A549 (cell line): Measurements from ENCODE around the gene SH3BP5. TPM values are rescaled to one million over a fixed set of nuclear protein-coding genes. Genes with fewer than 3 reads are reported as not detected.

ENCODE experiments used
- CBX2 ChIP-seq: fragments of 200-600 bp; sonication (generic); IDR thresholded peaks from 2 replicates; pipeline ENCODE4 v1.6.1; 2016; ENCODE audit warnings: low read depth, mild to moderate bottlenecking, borderline replicate concordance
- CHD2 ChIP-seq: fragments of 150-350 bp; IDR thresholded peaks from 2 replicates; pipeline ENCODE4 v1.6.1; 2014; ENCODE audit warnings: low read length; ENCODE audit not compliant: partially characterized antibody
- EP300 ChIP-seq, 2 experiments: fragments of >200 bp; sonication (Bioruptor Twin); formaldehyde crosslinking; IDR thresholded peaks; 2 replicates in 1 of 2; 3 replicates in 1 of 2; pipeline ENCODE4 v1.6.1; 2016 to 2017
- FOSB ChIP-seq: fragments of 250-450 bp; sonication (Bioruptor Pico); IDR thresholded peaks from 2 replicates; pipeline ENCODE4 v1.5.0; 2020; ENCODE audit warnings: mild to moderate bottlenecking, moderate library complexity
- FOSL2 ChIP-seq, 2 experiments: fragments of 450-650 bp in 1 of 2; fragments of >200 bp in 1 of 2; sonication (Bioruptor Twin) in 1 of 2; formaldehyde crosslinking; IDR thresholded peaks; 2 replicates each; pipeline versions ENCODE4 v1.5.0 to v1.6.1; 2016 to 2020; ENCODE audit warnings: mild to moderate bottlenecking in 1 of 2, moderate library complexity in 1 of 2
- GATA3 ChIP-seq: IDR thresholded peaks from 2 replicates; pipeline ENCODE4 v1.6.1; 2012; ENCODE audit warnings: borderline replicate concordance
- HDAC2 ChIP-seq: fragments of 200-600 bp; sonication (generic); IDR thresholded peaks from 2 replicates; pipeline ENCODE4 v1.6.1; 2016
- HEYL ChIP-seq: fragments of 250-450 bp; sonication (Bioruptor Pico); IDR thresholded peaks from 2 replicates; pipeline ENCODE4 v1.8.0; 2021; ENCODE audit warnings: mild to moderate bottlenecking, moderate library complexity
- HOXB5 ChIP-seq: fragments of 250-450 bp; sonication (Bioruptor Pico); IDR thresholded peaks from 2 replicates; pipeline ENCODE4 v1.5.0; 2020; ENCODE audit warnings: mild to moderate bottlenecking, moderate library complexity
- KDM1A ChIP-seq: fragments of 200-600 bp; sonication (generic); IDR thresholded peaks from 2 replicates; pipeline ENCODE4 v1.6.1; 2016; ENCODE audit warnings: low read depth, mild to moderate bottlenecking
- KDM5A ChIP-seq: fragments of 200-600 bp; sonication (generic); IDR thresholded peaks from 2 replicates; pipeline ENCODE4 v1.6.1; 2016; ENCODE audit warnings: antibody characterized with exemption, mild to moderate bottlenecking
- MAFK ChIP-seq: fragments of 450-650 bp; IDR thresholded peaks from 2 replicates; pipeline ENCODE4 v1.6.1; 2014; ENCODE audit not compliant: partially characterized antibody
- MAZ ChIP-seq: fragments of 150-350 bp; IDR thresholded peaks from 2 replicates; pipeline ENCODE4 v1.6.1; 2014; ENCODE audit warnings: antibody characterized with exemption, low read depth, low read length, borderline replicate concordance
- NFE2L2 ChIP-seq: fragments of 150-350 bp; conservative IDR thresholded peaks from 2 replicates; pipeline ENCODE4 v1.6.1; 2014; ENCODE audit warnings: low read length
- NPAS2 ChIP-seq: fragments of 250-450 bp; sonication (Bioruptor Pico); IDR thresholded peaks from 2 replicates; pipeline ENCODE4 v1.8.0; 2022; ENCODE audit warnings: mild to moderate bottlenecking, moderate library complexity, borderline replicate concordance
- NR3C1 ChIP-seq: fragments of >200 bp; sonication (Bioruptor Twin); formaldehyde crosslinking; IDR thresholded peaks from 3 replicates; pipeline ENCODE4 v1.6.1; 2017
- PHF8 ChIP-seq: fragments of 200-600 bp; sonication (generic); IDR thresholded peaks from 2 replicates; pipeline ENCODE4 v1.6.1; 2016; ENCODE audit warnings: low read depth, mild to moderate bottlenecking, antibody characterized with exemption, moderate library complexity, borderline replicate concordance
- POLR2A ChIP-seq: IDR thresholded peaks from 2 replicates; pipeline ENCODE4 v1.6.1; 2012; ENCODE audit warnings: mild to moderate bottlenecking, low read length
- POLR2AphosphoS2 ChIP-seq: conservative IDR thresholded peaks from 2 replicates; pipeline ENCODE4 v1.6.1; 2012; ENCODE audit warnings: low read length, improper control_type of control experiment, inconsistent platforms
- RAD21 ChIP-seq, 2 experiments: fragments of >200 bp in 1 of 2; sonication (Bioruptor Twin) in 1 of 2; formaldehyde crosslinking in 1 of 2; IDR thresholded peaks in 1 of 2; conservative IDR thresholded peaks in 1 of 2; 2 replicates in 1 of 2; 3 replicates in 1 of 2; pipeline ENCODE4 v1.6.1; 2012 to 2018; ENCODE audit warnings: inconsistent platforms in 1 of 2
- RNF2 ChIP-seq: fragments of 200-600 bp; sonication (generic); IDR thresholded peaks from 2 replicates; pipeline ENCODE4 v1.6.1; 2016; ENCODE audit warnings: low read depth, mild to moderate bottlenecking, antibody characterized with exemption, moderate library complexity, borderline replicate concordance
- SMC3 ChIP-seq: fragments of >200 bp; sonication (Bioruptor Twin); formaldehyde crosslinking; IDR thresholded peaks from 3 replicates; pipeline ENCODE4 v1.6.1; 2018; ENCODE audit warnings: inconsistent platforms
- ZC3H11A ChIP-seq: fragments of 450-650 bp; IDR thresholded peaks from 2 replicates; pipeline ENCODE4 v1.6.1; 2014; ENCODE audit warnings: antibody characterized with exemption, mild to moderate bottlenecking
- ZFP36 ChIP-seq: fragments of 450-650 bp; IDR thresholded peaks from 2 replicates; pipeline ENCODE4 v1.6.1; 2014; ENCODE audit warnings: borderline replicate concordance; ENCODE audit not compliant: partially characterized antibody
- ZNF302 ChIP-seq: fragments of 250-450 bp; sonication (Bioruptor Pico); IDR thresholded peaks from 2 replicates; pipeline ENCODE4 v1.9.0; 2021; ENCODE audit warnings: inconsistent platforms, mild to moderate bottlenecking, moderate library complexity
- polyA plus RNA-seq, 4 experiments: library from polyadenylated mRNA; depleted of rRNA in 3 of 4; stranded (reverse); fragments of >200 nt; fragmentation: RNase III in 1 of 4; extraction: RNeasy Plus Mini Kit Qiagen cat#74134 plus additional on column Dnase treatment in 1 of 4; gene quantifications; 2 replicates in 3 of 4; 3 replicates in 1 of 4; pipeline ENCODE4 v1.2.3, GENCODE V29; 2011 to 2017
- TF ChIP-seq, protein P1 (sequence below): IDR thresholded peaks from 2 replicates; pipeline ENCODE4 v1.6.1; 2012
- TF ChIP-seq, protein P2 (sequence below): fragments of >200 bp; sonication (Bioruptor Twin); formaldehyde crosslinking; IDR thresholded peaks from 2 replicates; pipeline ENCODE4 v1.6.1; 2016
- TF ChIP-seq, protein P3 (sequence below): fragments of 250-450 bp; sonication (Bioruptor Pico); IDR thresholded peaks from 2 replicates; pipeline ENCODE4 v1.5.0; 2020; ENCODE audit warnings: low read depth, mild to moderate bottlenecking, moderate library complexity
- TF ChIP-seq, protein P4 (sequence below): fragments of 450-650 bp; IDR thresholded peaks from 2 replicates; pipeline ENCODE4 v1.6.1; 2014; ENCODE audit warnings: antibody characterized with exemption
- TF ChIP-seq, protein P5 (sequence below): fragments of 150-350 bp; IDR thresholded peaks from 2 replicates; pipeline ENCODE4 v1.6.1; 2014; ENCODE audit warnings: low read depth, mild to moderate bottlenecking, low read length
- TF ChIP-seq, protein P6 (sequence below): fragments of 200-600 bp; sonication (generic); IDR thresholded peaks from 2 replicates; pipeline ENCODE4 v1.6.1; 2016; ENCODE audit warnings: antibody characterized with exemption, mild to moderate bottlenecking, moderate library complexity

SH3BP5 gene
- polyA plus RNA-seq, 2 of the 4 experiments (the other 2 are of a cell fraction), result 10.9 to 16.0 TPM

DNA sequence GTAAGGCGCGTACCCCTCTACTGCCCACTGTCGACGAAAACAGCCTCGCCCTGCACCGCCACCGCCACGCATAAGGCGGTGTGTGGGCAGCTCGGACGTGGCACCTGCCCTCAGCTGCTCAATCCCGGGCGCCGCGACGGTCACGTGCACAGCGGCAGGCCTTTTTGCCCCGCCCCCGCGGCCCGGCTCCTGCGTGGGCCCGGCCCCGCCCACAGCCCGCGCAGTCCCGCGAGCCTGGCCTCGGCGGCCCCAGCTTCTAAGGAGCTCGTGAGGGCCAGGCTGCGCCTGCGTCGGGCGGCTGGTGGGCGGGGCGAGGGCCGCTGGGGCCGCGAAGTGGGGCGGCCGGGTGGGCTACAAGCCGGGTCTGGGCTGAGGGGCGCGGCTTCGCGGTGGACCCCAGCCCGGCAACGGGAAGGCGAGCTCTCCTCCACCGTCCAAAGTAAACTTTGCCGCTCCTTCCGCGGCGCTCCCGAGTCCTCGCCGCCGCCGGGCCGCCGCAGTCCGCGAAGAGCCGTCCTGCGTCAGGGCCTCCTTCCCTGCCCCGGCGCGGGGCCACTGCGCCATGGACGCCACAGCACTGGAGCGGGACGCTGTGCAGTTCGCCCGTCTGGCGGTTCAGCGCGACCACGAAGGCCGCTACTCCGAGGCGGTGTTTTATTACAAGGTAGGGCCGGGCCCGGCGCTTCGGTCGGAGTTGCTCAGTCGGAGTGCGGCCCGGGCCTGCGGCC, 126.3 kb downstream of the SH3BP5 start, which contains the start of gene CAPN7 (continued):
- no peak for TF ChIP-seq POLR2AphosphoS2
- TF ChIP-seq, protein P1, sequence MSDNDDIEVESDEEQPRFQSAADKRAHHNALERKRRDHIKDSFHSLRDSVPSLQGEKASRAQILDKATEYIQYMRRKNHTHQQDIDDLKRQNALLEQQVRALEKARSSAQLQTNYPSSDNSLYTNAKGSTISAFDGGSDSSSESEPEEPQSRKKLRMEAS, result peak; percentile 91
- TF ChIP-seq FOSL2 (IDR thresholded peaks at IDR 0.05), result no peak
- no peak for TF ChIP-seq FOSL2 (CRISPR knock-in tag; IDR thresholded peaks at IDR 0.05)
- TF ChIP-seq ZNF302 (CRISPR knock-in tag), result no peak
- TF ChIP-seq MAZ, result no peak
- no peak for TF ChIP-seq HDAC2
- TF ChIP-seq GATA3, result no peak
- TF ChIP-seq MAFK, result no peak
- TF ChIP-seq NPAS2 (CRISPR knock-in tag), result peak; percentile 78; the same call in 1 of the 2 replicates
- TF ChIP-seq, protein P2, sequence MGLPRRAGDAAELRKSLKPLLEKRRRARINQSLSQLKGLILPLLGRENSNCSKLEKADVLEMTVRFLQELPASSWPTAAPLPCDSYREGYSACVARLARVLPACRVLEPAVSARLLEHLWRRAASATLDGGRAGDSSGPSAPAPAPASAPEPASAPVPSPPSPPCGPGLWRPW, result no peak
- TF ChIP-seq KDM5A, result no peak
- TF ChIP-seq, protein P3, sequence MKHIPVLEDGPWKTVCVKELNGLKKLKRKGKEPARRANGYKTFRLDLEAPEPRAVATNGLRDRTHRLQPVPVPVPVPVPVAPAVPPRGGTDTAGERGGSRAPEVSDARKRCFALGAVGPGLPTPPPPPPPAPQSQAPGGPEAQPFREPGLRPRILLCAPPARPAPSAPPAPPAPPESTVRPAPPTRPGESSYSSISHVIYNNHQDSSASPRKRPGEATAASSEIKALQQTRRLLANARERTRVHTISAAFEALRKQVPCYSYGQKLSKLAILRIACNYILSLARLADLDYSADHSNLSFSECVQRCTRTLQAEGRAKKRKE (CRISPR knock-in tag), result no peak
- TF ChIP-seq PHF8, result peak; percentile 96
- peak; percentile 21; the same call in 1 of the 3 replicates for TF ChIP-seq SMC3
- no peak for TF ChIP-seq ZFP36
- no peak for TF ChIP-seq NFE2L2
- no peak for TF ChIP-seq CBX2
- TF ChIP-seq HEYL, result no peak
- TF ChIP-seq, protein P4, sequence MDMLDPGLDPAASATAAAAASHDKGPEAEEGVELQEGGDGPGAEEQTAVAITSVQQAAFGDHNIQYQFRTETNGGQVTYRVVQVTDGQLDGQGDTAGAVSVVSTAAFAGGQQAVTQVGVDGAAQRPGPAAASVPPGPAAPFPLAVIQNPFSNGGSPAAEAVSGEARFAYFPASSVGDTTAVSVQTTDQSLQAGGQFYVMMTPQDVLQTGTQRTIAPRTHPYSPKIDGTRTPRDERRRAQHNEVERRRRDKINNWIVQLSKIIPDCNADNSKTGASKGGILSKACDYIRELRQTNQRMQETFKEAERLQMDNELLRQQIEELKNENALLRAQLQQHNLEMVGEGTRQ, result peak; percentile 91
- TF ChIP-seq RAD21 (conservative IDR thresholded peaks at IDR 0.05 in 1 of 2, IDR thresholded peaks at IDR 0.05 in 1 of 2), result no peak
- TF ChIP-seq ZC3H11A, result no peak
- peak; percentile 79 for TF ChIP-seq CHD2
- TF ChIP-seq HOXB5 (CRISPR knock-in tag), result no peak
- no peak for TF ChIP-seq FOSB
- no peak for TF ChIP-seq KDM1A
- peak; percentile 83 for TF ChIP-seq POLR2A
- TF ChIP-seq RNF2, result no peak
- TF ChIP-seq NR3C1, result no peak
- TF ChIP-seq EP300 (IDR thresholded peaks at IDR 0.05), result no peak
- TF ChIP-seq, protein P5, sequence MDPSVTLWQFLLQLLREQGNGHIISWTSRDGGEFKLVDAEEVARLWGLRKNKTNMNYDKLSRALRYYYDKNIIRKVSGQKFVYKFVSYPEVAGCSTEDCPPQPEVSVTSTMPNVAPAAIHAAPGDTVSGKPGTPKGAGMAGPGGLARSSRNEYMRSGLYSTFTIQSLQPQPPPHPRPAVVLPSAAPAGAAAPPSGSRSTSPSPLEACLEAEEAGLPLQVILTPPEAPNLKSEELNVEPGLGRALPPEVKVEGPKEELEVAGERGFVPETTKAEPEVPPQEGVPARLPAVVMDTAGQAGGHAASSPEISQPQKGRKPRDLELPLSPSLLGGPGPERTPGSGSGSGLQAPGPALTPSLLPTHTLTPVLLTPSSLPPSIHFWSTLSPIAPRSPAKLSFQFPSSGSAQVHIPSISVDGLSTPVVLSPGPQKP, result no peak
- TF ChIP-seq, protein P6, sequence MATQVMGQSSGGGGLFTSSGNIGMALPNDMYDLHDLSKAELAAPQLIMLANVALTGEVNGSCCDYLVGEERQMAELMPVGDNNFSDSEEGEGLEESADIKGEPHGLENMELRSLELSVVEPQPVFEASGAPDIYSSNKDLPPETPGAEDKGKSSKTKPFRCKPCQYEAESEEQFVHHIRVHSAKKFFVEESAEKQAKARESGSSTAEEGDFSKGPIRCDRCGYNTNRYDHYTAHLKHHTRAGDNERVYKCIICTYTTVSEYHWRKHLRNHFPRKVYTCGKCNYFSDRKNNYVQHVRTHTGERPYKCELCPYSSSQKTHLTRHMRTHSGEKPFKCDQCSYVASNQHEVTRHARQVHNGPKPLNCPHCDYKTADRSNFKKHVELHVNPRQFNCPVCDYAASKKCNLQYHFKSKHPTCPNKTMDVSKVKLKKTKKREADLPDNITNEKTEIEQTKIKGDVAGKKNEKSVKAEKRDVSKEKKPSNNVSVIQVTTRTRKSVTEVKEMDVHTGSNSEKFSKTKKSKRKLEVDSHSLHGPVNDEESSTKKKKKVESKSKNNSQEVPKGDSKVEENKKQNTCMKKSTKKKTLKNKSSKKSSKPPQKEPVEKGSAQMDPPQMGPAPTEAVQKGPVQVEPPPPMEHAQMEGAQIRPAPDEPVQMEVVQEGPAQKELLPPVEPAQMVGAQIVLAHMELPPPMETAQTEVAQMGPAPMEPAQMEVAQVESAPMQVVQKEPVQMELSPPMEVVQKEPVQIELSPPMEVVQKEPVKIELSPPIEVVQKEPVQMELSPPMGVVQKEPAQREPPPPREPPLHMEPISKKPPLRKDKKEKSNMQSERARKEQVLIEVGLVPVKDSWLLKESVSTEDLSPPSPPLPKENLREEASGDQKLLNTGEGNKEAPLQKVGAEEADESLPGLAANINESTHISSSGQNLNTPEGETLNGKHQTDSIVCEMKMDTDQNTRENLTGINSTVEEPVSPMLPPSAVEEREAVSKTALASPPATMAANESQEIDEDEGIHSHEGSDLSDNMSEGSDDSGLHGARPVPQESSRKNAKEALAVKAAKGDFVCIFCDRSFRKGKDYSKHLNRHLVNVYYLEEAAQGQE, result peak; percentile 76
